SK-N-SH treated with all-trans-retinoic acid at 6 μM for 48 hours (cell line): ENCODE measurements around the gene ZNF518B.
"Not testable (repeated sequence)": the region's sequence is repeated elsewhere in the genome, so short reads cannot be mapped to it uniquely, and the experiment has no call there.

Source experiments
- ATAC-seq: fragments of 200-7000 bp; cut with Tn5 transposase; 3 replicates; pipeline ENCODE4 v1.9.1; 2020; ENCODE audit warnings: mild to moderate bottlenecking, moderate library complexity
- ARNTL ChIP-seq: fragments of 450-650 bp; formaldehyde crosslinking; IDR thresholded peaks from 2 replicates; pipeline ENCODE4 v1.5.0; 2020; ENCODE audit warnings: low read depth, mild to moderate bottlenecking, moderate library complexity, borderline replicate concordance
- BACH2 ChIP-seq: fragments of 250-450 bp; sonication (Bioruptor Pico); IDR thresholded peaks from 2 replicates; pipeline ENCODE4 v1.9.0; 2021; ENCODE audit warnings: mild to moderate bottlenecking, borderline replicate concordance
- CSDC2 ChIP-seq: fragments of 250-450 bp; sonication (Bioruptor Pico); IDR thresholded peaks from 2 replicates; pipeline ENCODE4 v1.5.0; 2020; ENCODE audit warnings: mild to moderate bottlenecking, moderate library complexity
- ESRRG ChIP-seq: fragments of 250-450 bp; sonication (Bioruptor Pico); IDR thresholded peaks from 2 replicates; pipeline ENCODE4 v1.6.1; 2021; ENCODE audit warnings: mild to moderate bottlenecking
- GLIS3 ChIP-seq: fragments of 250-450 bp; sonication (Bioruptor Pico); IDR thresholded peaks from 2 replicates; pipeline ENCODE4 v1.5.0; 2020; ENCODE audit warnings: mild to moderate bottlenecking, moderate library complexity
- ISL1 ChIP-seq: fragments of 250-450 bp; sonication (Bioruptor Pico); IDR thresholded peaks from 2 replicates; pipeline ENCODE4 v2.1.2; 2022; ENCODE audit warnings: mild to moderate bottlenecking, moderate library complexity
- OSR1 ChIP-seq: fragments of 250-450 bp; sonication (Bioruptor Pico); IDR thresholded peaks from 2 replicates; pipeline ENCODE4 v1.8.0; 2022; ENCODE audit warnings: moderate library complexity, mild to moderate bottlenecking, inconsistent platforms
- PPARA ChIP-seq: fragments of 250-450 bp; sonication (Bioruptor Pico); IDR thresholded peaks from 2 replicates; pipeline ENCODE4 v1.5.0; 2020; ENCODE audit warnings: mild to moderate bottlenecking, borderline replicate concordance
- RARB ChIP-seq: fragments of 250-450 bp; sonication (Bioruptor Pico); IDR thresholded peaks from 2 replicates; pipeline ENCODE4 v1.8.0; 2021; ENCODE audit warnings: mild to moderate bottlenecking, moderate library complexity
- SNAI2 ChIP-seq: fragments of 250-450 bp; sonication (Bioruptor Pico); IDR thresholded peaks from 2 replicates; pipeline ENCODE4 v1.5.0; 2020; ENCODE audit warnings: mild to moderate bottlenecking, moderate library complexity
- TCF4 ChIP-seq: fragments of 250-450 bp; sonication (Bioruptor Pico); IDR thresholded peaks from 2 replicates; pipeline ENCODE4 v1.8.0; 2021; ENCODE audit warnings: mild to moderate bottlenecking, moderate library complexity, borderline replicate concordance
- ZC3H10 ChIP-seq: fragments of 250-450 bp; sonication (Bioruptor Pico); IDR thresholded peaks from 2 replicates; pipeline ENCODE4 v1.5.1; 2021; ENCODE audit warnings: mild to moderate bottlenecking, moderate library complexity
- ZFP3 ChIP-seq: fragments of 250-450 bp; sonication (Bioruptor Pico); IDR thresholded peaks from 2 replicates; pipeline ENCODE4 v1.5.0; 2020; ENCODE audit warnings: mild to moderate bottlenecking, moderate library complexity
- ZFP30 ChIP-seq: fragments of 450-650 bp; formaldehyde crosslinking; IDR thresholded peaks from 2 replicates; pipeline ENCODE4 v1.5.0; 2022; ENCODE audit warnings: mild to moderate bottlenecking, moderate library complexity
- ZNF565 ChIP-seq: fragments of 450-650 bp; formaldehyde crosslinking; conservative IDR thresholded peaks from 2 replicates; pipeline ENCODE4 v1.5.0; 2020; ENCODE audit warnings: low read depth, mild to moderate bottlenecking, moderate library complexity
- ZNF70 ChIP-seq: fragments of 450-650 bp; formaldehyde crosslinking; IDR thresholded peaks from 2 replicates; pipeline ENCODE4 v1.5.0; 2020; ENCODE audit warnings: mild to moderate bottlenecking, moderate library complexity
- ZNF8 ChIP-seq: fragments of 450-650 bp; formaldehyde crosslinking; IDR thresholded peaks from 2 replicates; pipeline ENCODE4 v1.5.0; 2020; ENCODE audit warnings: mild to moderate bottlenecking, moderate library complexity
- TF ChIP-seq, protein P1 (sequence below): fragments of 250-450 bp; sonication (Bioruptor Pico); IDR thresholded peaks from 2 replicates; pipeline ENCODE4 v1.5.1; 2021; ENCODE audit warnings: mild to moderate bottlenecking, moderate library complexity
- TF ChIP-seq, protein P2 (sequence below): fragments of 250-450 bp; sonication (Bioruptor Pico); IDR thresholded peaks from 2 replicates; pipeline ENCODE4 v1.5.1; 2020; ENCODE audit warnings: low read depth, mild to moderate bottlenecking, moderate library complexity
- TF ChIP-seq, protein P3 (sequence below): fragments of 250-450 bp; sonication (Bioruptor Pico); IDR thresholded peaks from 2 replicates; pipeline ENCODE4 v1.5.0; 2020; ENCODE audit warnings: mild to moderate bottlenecking, moderate library complexity
- TF ChIP-seq, protein P4 (sequence below): fragments of 250-450 bp; sonication (Bioruptor Pico); IDR thresholded peaks from 2 replicates; pipeline ENCODE4 v1.8.0; 2021; ENCODE audit warnings: low read depth, mild to moderate bottlenecking, moderate library complexity, borderline replicate concordance

Gene ZNF518B

DNA sequence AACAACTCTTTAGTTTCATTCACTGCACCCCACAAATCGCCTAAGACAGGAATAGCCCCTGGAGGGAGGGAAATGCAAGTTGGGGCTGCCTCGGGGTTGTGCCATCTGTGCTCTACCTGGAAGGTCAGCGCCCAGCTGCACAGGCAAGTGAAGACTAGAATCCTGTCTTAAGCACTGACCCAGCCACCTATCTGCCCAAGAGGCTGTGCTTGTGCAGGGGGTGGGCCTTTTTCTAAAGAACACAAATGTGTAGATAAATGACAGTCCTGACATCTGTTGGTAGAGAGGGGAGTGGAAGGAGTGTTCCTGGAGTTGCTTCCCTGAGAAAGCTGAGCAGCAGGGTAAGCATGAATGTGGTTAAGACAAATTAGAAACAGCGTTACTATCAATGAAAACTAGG, 15.7 kb downstream of the ZNF518B start:
- ATAC-seq: no peak
- no peak for TF ChIP-seq RARB (CRISPR knock-in tag)
- TF ChIP-seq SNAI2 (CRISPR knock-in tag): no peak

DNA sequence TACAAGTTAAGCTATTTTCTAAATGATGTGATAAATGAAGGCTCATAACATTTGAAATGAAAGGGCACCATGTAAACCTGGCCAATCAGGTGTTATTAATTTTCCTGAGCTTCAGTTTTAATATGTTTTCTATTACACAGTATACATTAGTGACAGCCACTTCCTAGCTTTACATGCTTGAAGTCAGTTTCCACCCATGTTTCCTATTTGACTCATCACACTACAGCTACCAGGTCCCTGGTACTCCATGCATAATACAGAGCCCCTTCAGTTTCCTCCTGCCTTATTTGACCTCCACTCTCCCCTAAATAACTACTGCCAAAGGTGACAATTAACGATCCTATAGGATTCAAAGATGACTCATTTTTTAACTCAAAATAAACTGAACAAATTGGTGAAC, 18.3 kb downstream of the ZNF518B start:
- ATAC-seq: no peak

DNA sequence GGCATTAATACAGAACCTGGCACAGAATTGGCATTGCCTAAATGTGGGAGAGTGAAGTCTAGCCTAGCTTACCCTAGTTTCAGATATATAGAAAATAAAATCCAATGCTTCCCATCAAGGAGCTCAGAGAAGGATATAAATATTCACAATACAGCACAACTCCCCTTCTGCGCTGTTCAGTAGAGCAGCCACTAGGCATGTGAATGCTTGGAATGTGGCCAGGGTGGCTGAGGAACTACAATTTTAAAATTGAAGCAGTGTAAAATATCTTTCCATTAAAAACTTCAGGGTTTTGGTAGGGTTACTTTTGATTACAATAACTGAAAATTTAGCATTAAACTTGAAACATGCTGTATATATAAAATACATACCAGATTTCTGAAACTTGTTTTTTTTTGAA, 19.5 kb downstream of the ZNF518B start:
- ATAC-seq: no peak
- TF ChIP-seq, protein P1, sequence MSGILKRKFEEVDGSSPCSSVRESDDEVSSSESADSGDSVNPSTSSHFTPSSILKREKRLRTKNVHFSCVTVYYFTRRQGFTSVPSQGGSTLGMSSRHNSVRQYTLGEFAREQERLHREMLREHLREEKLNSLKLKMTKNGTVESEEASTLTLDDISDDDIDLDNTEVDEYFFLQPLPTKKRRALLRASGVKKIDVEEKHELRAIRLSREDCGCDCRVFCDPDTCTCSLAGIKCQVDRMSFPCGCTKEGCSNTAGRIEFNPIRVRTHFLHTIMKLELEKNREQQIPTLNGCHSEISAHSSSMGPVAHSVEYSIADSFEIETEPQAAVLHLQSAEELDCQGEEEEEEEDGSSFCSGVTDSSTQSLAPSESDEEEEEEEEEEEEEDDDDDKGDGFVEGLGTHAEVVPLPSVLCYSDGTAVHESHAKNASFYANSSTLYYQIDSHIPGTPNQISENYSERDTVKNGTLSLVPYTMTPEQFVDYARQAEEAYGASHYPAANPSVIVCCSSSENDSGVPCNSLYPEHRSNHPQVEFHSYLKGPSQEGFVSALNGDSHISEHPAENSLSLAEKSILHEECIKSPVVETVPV (CRISPR knock-in tag): no peak
- TF ChIP-seq GLIS3 (CRISPR knock-in tag) (no peak), ZFP30 (CRISPR knock-in tag) (no peak), ZNF70 (CRISPR knock-in tag) (no peak), TCF4 (CRISPR knock-in tag) (no peak), BACH2 (CRISPR knock-in tag) (no peak), ISL1 (CRISPR knock-in tag) (no peak), ZFP3 (CRISPR knock-in tag) (no peak), SNAI2 (CRISPR knock-in tag) (no peak), ESRRG (CRISPR knock-in tag) (no peak), OSR1 (CRISPR knock-in tag) (no peak)
- TF ChIP-seq, protein P2, sequence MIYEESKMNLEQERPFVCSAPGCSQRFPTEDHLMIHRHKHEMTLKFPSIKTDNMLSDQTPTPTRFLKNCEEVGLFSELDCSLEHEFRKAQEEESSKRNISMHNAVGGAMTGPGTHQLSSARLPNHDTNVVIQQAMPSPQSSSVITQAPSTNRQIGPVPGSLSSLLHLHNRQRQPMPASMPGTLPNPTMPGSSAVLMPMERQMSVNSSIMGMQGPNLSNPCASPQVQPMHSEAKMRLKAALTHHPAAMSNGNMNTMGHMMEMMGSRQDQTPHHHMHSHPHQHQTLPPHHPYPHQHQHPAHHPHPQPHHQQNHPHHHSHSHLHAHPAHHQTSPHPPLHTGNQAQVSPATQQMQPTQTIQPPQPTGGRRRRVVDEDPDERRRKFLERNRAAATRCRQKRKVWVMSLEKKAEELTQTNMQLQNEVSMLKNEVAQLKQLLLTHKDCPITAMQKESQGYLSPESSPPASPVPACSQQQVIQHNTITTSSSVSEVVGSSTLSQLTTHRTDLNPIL (CRISPR knock-in tag): no peak
- TF ChIP-seq, protein P3, sequence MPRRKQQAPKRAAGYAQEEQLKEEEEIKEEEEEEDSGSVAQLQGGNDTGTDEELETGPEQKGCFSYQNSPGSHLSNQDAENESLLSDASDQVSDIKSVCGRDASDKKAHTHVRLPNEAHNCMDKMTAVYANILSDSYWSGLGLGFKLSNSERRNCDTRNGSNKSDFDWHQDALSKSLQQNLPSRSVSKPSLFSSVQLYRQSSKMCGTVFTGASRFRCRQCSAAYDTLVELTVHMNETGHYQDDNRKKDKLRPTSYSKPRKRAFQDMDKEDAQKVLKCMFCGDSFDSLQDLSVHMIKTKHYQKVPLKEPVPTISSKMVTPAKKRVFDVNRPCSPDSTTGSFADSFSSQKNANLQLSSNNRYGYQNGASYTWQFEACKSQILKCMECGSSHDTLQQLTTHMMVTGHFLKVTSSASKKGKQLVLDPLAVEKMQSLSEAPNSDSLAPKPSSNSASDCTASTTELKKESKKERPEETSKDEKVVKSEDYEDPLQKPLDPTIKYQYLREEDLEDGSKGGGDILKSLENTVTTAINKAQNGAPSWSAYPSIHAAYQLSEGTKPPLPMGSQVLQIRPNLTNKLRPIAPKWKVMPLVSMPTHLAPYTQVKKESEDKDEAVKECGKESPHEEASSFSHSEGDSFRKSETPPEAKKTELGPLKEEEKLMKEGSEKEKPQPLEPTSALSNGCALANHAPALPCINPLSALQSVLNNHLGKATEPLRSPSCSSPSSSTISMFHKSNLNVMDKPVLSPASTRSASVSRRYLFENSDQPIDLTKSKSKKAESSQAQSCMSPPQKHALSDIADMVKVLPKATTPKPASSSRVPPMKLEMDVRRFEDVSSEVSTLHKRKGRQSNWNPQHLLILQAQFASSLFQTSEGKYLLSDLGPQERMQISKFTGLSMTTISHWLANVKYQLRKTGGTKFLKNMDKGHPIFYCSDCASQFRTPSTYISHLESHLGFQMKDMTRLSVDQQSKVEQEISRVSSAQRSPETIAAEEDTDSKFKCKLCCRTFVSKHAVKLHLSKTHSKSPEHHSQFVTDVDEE: no peak
- TF ChIP-seq, protein P4, sequence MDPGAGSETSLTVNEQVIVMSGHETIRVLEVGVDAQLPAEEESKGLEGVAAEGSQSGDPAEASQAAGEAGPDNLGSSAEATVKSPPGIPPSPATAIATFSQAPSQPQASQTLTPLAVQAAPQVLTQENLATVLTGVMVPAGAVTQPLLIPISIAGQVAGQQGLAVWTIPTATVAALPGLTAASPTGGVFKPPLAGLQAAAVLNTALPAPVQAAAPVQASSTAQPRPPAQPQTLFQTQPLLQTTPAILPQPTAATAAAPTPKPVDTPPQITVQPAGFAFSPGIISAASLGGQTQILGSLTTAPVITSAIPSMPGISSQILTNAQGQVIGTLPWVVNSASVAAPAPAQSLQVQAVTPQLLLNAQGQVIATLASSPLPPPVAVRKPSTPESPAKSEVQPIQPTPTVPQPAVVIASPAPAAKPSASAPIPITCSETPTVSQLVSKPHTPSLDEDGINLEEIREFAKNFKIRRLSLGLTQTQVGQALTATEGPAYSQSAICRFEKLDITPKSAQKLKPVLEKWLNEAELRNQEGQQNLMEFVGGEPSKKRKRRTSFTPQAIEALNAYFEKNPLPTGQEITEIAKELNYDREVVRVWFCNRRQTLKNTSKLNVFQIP (CRISPR knock-in tag): no peak

More for the DNA sequence above, 18.3 kb downstream of the ZNF518B start:
- TF ChIP-seq ESRRG (CRISPR knock-in tag) (no peak), ISL1 (CRISPR knock-in tag) (no peak), ZFP3 (CRISPR knock-in tag) (no peak), ZC3H10 (CRISPR knock-in tag) (no peak)

DNA sequence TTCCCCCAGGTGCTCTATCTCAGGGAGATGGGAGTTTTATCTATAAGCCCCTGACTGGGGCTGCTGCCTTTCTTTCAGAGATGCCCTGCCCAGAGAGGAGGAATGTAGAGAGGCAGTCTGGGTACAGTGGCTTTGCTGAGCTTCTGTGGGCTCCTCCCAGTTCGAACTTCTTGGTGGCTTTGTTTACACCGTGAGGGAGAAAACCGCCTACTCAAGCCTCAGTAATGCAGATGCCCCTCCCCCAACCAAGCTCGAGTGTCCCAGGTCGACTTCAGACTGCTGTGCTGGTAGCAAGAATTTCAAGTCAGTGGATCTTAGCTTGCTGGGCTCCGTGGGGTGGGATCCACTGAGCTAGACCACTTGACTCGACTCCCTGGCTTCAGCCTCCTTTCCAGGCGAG, 29.5 kb downstream of the ZNF518B start:
- not testable (repeated sequence) for ATAC-seq

DNA sequence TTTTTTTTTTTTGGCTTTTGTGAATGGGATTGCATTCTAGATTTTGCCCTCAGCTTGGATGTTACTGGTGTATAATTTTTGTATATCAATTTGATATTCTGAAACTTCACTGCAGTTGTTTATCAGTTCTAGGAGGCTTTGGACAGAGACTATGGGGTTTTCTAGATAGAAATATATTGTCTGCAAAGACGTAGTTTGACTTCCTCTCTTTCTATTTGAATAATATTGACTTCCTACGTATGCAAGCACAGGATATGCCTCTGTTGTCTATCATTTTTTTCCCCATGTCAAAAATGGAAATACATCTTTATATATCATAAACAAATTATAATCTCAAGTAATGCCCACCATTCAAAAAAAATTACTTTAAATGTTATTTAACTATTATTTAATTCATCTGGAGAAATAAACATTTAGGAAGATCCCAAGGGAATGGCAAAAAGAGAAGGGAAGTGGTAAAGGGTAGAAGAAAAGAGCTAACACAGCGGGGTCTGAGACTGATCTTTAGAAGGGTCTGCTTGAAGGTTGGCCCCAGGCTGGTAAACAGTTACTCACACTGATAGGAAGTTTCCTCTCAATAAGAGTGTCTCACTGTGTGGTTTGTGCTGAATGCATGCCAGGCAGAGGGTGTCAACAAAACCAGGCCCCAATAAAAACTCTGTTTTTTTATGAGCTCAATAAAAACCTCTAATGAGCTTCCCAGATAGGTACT, 35.7 kb downstream of the ZNF518B start:
- ATAC-seq: no peak
- TF ChIP-seq SNAI2 (CRISPR knock-in tag): no peak
- TF ChIP-seq ISL1 (CRISPR knock-in tag): no peak
- TF ChIP-seq ZC3H10 (CRISPR knock-in tag): no peak
- TF ChIP-seq PPARA (CRISPR knock-in tag): no peak
- TF ChIP-seq ARNTL (CRISPR knock-in tag): no peak
- no peak for TF ChIP-seq ZNF565
- no peak for TF ChIP-seq ZNF8 (CRISPR knock-in tag)
- TF ChIP-seq RARB (CRISPR knock-in tag): no peak
- no peak for TF ChIP-seq GLIS3 (CRISPR knock-in tag)
- no peak for TF ChIP-seq BACH2 (CRISPR knock-in tag)
- no peak for TF ChIP-seq TCF4 (CRISPR knock-in tag)
- TF ChIP-seq, protein P1 (CRISPR knock-in tag): no peak
- TF ChIP-seq, protein P4 (CRISPR knock-in tag): no peak
- TF ChIP-seq OSR1 (CRISPR knock-in tag): no peak
- no peak for TF ChIP-seq CSDC2 (CRISPR knock-in tag)
